Kidney epithelial cell (primary cell): Measurements from ENCODE around the gene BRD3OS. TPM values are rescaled to one million over a fixed set of nuclear protein-coding genes. Genes with fewer than 3 reads are reported as not detected.

Experiments
- DNase-seq: peaks from one replicate; pipeline ENCODE4 v3.0.0-alpha.2; 2010; ENCODE audit warnings: low read depth
- H3K27me3 ChIP-seq: 2 replicates; pipeline ENCODE4 v1.6.0; 2011; ENCODE audit warnings: low read length; ENCODE audit not compliant: control insufficient read depth, insufficient read depth
- H3K36me3 ChIP-seq: 2 replicates; pipeline ENCODE4 v1.5.1; 2011; ENCODE audit warnings: low read length; ENCODE audit not compliant: control insufficient read depth, insufficient read depth
- H3K4me3 ChIP-seq: 2 replicates; pipeline ENCODE4 v1.5.1; 2011; ENCODE audit warnings: low read depth, mild to moderate bottlenecking, control low read depth, low read length
- total RNA-seq: library from RNA; depleted of rRNA; stranded (reverse); fragments of >200 nt; gene quantifications from 2 replicates; pipeline ENCODE4 v1.2.3, GENCODE V29; 2015
- TF ChIP-seq, protein P1 (sequence below): IDR thresholded peaks from 2 replicates; pipeline ENCODE4 v1.5.1; 2011; ENCODE audit warnings: mild to moderate bottlenecking, moderate library complexity, low read length, control low read depth, inconsistent platforms; ENCODE audit not compliant: insufficient read depth, poor library complexity, severe bottlenecking

BRD3OS gene
- total RNA-seq, 1 donor from 2014 or later, result 12.8 TPM

DNA sequence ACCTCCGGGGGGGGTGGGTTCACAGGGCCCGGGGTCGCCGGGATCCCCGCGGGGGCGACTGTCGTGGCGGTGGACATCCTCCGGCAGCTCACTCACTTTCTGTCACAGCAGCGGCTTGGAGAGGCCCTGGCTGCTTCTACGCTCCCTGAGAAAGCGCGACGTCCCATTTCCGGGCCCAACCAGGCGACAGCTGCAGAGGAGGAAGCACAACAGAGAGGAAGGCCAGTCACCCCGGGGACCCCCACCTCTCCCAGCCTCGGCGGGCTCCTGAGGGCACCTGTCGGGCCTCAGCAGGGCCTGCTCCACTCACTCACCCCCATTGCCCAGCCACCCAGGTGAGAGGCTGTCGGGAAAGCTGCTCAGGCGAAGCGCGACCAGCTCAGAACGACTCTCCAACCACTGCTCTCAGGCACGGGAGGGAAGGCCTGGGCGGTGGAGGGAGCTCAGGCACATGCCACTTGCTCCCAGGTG lies 28.2 kb downstream of the BRD3OS start:
- Histone ChIP-seq H3K36me3 (no peaks in the 10 kb centered on the region), H3K27me3 (no peaks in the 10 kb centered on the region), H3K4me3 (no peak overlapping the region)
- TF ChIP-seq, protein P1, sequence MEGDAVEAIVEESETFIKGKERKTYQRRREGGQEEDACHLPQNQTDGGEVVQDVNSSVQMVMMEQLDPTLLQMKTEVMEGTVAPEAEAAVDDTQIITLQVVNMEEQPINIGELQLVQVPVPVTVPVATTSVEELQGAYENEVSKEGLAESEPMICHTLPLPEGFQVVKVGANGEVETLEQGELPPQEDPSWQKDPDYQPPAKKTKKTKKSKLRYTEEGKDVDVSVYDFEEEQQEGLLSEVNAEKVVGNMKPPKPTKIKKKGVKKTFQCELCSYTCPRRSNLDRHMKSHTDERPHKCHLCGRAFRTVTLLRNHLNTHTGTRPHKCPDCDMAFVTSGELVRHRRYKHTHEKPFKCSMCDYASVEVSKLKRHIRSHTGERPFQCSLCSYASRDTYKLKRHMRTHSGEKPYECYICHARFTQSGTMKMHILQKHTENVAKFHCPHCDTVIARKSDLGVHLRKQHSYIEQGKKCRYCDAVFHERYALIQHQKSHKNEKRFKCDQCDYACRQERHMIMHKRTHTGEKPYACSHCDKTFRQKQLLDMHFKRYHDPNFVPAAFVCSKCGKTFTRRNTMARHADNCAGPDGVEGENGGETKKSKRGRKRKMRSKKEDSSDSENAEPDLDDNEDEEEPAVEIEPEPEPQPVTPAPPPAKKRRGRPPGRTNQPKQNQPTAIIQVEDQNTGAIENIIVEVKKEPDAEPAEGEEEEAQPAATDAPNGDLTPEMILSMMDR, result no peak
- no peak for DNase-seq

DNA sequence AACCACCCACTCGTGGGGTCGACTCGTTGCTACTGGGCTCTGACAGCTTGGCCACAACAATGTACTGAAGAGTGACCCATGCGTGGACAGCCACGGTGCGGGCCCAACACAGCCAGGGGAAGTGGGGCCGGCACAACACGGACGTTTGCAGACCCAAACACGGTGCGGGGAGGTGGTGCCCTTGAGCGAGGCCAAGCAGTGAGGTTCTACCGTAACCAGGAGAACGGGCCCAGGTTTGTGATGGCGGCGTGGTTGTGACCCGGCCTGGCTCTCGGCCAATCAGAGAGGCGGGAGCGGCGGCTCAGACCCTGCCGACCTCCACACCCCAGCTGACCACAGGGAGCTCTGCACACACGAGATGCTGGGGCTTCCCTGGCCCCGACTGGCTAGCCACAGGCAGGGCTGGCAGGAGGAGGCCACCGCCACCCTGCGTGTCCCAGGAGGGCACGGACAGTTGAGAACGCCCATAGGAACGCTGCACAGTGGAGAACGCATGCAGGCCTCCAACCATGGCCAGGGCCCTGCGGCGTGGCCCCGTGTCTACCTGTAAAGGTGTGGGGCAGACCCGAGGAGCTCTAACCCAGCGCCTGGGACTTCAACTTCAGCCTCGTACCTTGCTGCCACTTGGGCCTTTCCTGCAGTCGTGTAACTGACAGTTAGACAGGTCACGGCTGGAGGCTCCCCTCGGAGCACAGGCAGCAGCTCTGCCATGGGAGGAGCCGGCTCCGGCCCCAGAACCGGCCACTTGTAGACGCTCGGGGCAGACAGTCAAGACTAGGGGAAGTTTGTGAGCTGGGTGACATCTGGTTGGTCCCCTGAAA lies 28.9 kb downstream of the BRD3OS start:
- Histone ChIP-seq H3K27me3 (no peaks in the 10 kb centered on the region), H3K36me3 (no peaks in the 10 kb centered on the region), H3K4me3 (no peak overlapping the region)
- TF ChIP-seq, protein P1, result no peak
- DNase-seq, result no peak

DNA sequence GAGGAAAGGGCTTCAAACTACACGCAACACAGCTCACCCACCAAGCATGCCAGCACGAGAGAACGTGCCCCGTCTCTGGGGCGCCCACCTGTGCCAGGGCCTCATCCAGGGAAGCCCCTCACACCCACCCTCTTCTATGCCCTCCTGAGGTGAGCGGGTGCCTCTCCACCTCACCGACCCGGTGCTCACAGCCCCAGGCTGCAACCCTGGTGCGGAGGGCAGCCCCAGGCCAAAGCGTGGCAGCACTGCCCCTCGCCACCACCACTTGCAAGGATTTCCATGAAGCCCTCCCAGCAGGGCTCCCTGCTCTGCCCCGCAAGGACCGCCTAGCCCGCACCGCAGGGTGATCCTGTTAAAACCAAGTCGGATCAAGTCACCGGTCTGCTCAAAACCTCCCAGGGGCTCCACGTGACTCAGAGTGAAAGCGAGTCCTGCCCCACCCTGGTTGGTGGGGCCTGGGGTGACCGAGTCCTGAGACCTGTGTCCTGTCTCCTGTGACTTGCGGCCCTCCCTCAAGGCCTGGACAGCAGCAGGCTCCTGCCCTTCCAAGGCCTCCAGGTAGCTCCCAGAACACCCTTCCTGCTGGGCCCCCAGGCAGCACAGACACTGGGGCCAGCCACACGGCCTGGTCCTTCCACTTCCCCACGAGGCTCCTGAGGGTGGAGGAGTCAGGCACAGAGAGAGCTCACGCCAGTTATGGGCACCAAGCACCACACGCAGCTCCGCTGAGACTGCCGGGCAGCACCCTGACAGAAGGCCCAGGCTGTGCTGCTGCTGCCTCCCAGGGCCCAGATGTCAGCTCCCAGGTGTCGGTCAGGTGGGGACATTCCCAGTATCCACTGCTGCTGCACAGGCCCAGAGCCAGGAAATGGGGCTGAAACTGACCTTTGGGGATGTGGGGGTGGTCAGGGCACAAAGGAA lies 29.9 kb downstream of the BRD3OS start:
- H3K27me3 ChIP-seq, result no peaks in the 10 kb centered on the region
- no peak for DNase-seq
- no peak overlapping the region for H3K4me3 ChIP-seq
- no peaks in the 10 kb centered on the region for H3K36me3 ChIP-seq
- TF ChIP-seq, protein P1, result no peak

DNA sequence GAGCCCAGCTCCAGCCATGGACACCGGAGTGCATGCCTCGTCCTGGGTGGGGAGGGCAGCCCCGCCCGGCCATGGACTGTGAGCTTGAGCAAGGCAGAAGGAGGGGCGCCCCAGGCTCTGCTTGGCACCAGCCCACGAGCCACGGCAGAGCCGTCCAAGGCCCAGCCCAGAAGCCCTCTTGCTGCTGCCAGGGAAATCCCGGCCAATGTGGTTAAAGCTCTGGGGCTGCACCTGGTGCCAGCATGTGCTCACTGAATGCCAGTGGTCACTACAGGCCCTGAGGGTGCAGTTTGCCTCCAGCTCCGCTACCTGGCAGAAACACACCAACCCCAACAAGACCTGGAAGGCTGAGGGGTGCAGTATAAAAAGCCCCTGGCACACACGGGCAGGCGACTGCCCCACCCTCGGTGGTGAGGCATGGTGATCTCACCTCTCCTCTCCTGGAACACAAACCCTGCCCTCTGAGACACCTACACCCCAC lies 30.7 kb downstream of the BRD3OS start:
- peak; percentile 72 for DNase-seq
- Histone ChIP-seq H3K4me3 (no peak overlapping the region), H3K36me3 (no peaks in the 10 kb centered on the region), H3K27me3 (no peaks in the 10 kb centered on the region)
- TF ChIP-seq, protein P1, result no peak

DNA sequence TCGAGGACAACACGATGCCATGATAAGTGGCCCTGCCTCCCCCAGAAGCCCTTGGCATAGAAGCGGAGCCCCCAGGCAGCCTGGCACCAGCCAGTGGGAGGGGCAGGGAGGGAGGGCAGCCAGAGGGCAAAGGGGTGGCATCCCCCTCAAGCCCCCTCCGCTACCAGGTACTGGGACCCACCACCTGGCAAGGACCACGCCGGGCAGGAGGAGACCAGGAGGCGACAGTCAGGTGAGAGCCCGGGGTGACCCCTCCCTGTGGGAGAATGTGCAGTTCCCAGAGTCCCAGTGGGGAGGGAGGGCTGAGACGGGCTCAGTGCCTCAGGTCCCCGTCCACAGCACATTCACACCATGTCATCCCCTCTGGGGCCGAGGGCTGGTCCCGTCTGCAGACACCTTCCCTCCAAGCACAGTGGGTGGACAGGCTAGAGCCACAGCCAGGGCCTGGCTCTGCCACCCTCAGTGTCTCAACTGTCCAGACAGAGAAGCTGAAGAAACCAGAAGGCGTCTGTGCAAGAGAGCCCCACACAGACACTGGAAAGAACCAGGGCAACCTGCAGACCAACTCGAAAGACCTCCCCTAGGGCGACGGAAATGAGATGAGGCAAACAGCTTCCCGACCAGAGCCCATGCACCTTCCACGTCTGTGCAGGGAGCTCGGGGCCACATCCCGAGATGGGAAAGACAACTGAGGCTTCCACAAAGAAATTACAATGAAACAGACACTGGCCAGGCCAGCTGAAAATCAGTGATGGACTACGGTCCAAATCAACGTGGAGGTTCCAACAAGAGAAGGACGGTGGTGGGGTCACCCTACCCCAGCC lies 31.4 kb downstream of the BRD3OS start:
- H3K27me3 ChIP-seq, result no peaks in the 10 kb centered on the region
- no peak overlapping the region for H3K4me3 ChIP-seq
- TF ChIP-seq, protein P1, result no peak
- DNase-seq, result no peak
- no peaks in the 10 kb centered on the region for H3K36me3 ChIP-seq
